Cardiac fibroblast (primary cell): Measurements from ENCODE around the gene SLC7A5.
A peak's percentile ranks its signal among the peaks of the same experiment; 100 is the strongest.

Source experiments
- DNase-seq, 2 donors: peaks; one replicate each; pipeline versions ENCODE4 v3.0.0 to v3.0.0-alpha.2; 2010; ENCODE audit warnings: low read depth in 2 of 2
- H3K4me3 ChIP-seq, 2 donors: replicated peaks in 1 of 2; 1 replicate in 1 of 2; 2 replicates in 1 of 2; pipeline ENCODE4 v1.5.1; 2011; ENCODE audit warnings: low read depth in 2 of 2, low read length in 2 of 2, mild to moderate bottlenecking in 2 of 2, moderate library complexity in 1 of 2
- CTCF ChIP-seq: IDR thresholded peaks from one replicate; pipeline ENCODE4 v1.5.1; 2011; ENCODE audit warnings: low read depth, mild to moderate bottlenecking, low read length, inconsistent platforms

The SLC7A5 gene

GRCh38 chr16:87847785-87848675, 21.3 kb downstream of the SLC7A5 start:
- peak in 1 of 2 donors; percentile 16 for DNase-seq
- no peak for TF ChIP-seq CTCF
- no peak overlapping the region for H3K4me3 ChIP-seq

- no peak for TF ChIP-seq CTCF
- H3K4me3 ChIP-seq = no peak overlapping the region
Measured at GRCh38 chr16:87847467-87847784, 21.9 kb downstream of the SLC7A5 start.

GRCh38 chr16:87846705-87847466, 22.4 kb downstream of the SLC7A5 start:
- DNase-seq = no peak
- no peak overlapping the region for H3K4me3 ChIP-seq
- no peak for TF ChIP-seq CTCF

More at GRCh38 chr16:87847467-87847784, 21.9 kb downstream of the SLC7A5 start:
- no peak for DNase-seq

GRCh38 chr16:87845807-87846619, 23.3 kb downstream of the SLC7A5 start:
- H3K4me3 ChIP-seq = no peak overlapping the region
- DNase-seq = no peak
- TF ChIP-seq CTCF = no peak

GRCh38 chr16:87845213-87845612, 24.1 kb downstream of the SLC7A5 start:
- no peak for DNase-seq
- no peak for TF ChIP-seq CTCF
- no peak overlapping the region for H3K4me3 ChIP-seq

GRCh38 chr16:87844809-87845208, 24.5 kb downstream of the SLC7A5 start:
- TF ChIP-seq CTCF = no peak
- no peak for DNase-seq
- H3K4me3 ChIP-seq = no peak overlapping the region
